Loucy (cell line): Measurements from ENCODE around the gene DMXL1.

Experiments used
- EZH2phosphoT487 ChIP-seq: fragments of 200-600 bp; IDR thresholded peaks from 2 replicates; pipeline ENCODE4 v1.6.1; 2018; ENCODE audit warnings: antibody characterized with exemption, mild to moderate bottlenecking, moderate library complexity, borderline replicate concordance
- TF ChIP-seq, protein P1 (sequence below): fragments of 200-600 bp; sonication (generic); conservative IDR thresholded peaks from 2 replicates; pipeline ENCODE4 v1.5.1; 2014; ENCODE audit warnings: mild to moderate bottlenecking, antibody characterized with exemption, low read length

DNA sequence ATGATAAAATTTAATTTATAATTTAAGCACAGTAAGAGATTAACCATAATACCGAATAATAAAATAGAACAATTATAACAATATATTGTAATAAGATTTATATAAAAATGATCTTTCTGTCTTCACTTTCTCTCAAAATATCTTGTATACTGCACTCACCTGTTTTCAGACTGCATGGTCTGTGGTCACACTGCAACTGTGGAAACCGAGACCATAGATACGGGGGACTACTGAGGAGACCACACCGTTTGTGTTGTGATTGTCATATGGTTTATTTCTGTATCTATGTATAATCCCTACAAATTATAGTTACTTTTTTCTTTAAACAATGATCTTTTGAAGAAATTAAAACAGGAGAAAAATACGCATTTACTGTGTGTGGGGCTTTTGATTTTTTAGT is 206.1 kb downstream of the DMXL1 start:
- TF ChIP-seq, protein P1, sequence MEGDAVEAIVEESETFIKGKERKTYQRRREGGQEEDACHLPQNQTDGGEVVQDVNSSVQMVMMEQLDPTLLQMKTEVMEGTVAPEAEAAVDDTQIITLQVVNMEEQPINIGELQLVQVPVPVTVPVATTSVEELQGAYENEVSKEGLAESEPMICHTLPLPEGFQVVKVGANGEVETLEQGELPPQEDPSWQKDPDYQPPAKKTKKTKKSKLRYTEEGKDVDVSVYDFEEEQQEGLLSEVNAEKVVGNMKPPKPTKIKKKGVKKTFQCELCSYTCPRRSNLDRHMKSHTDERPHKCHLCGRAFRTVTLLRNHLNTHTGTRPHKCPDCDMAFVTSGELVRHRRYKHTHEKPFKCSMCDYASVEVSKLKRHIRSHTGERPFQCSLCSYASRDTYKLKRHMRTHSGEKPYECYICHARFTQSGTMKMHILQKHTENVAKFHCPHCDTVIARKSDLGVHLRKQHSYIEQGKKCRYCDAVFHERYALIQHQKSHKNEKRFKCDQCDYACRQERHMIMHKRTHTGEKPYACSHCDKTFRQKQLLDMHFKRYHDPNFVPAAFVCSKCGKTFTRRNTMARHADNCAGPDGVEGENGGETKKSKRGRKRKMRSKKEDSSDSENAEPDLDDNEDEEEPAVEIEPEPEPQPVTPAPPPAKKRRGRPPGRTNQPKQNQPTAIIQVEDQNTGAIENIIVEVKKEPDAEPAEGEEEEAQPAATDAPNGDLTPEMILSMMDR, result no peak
- no peak for TF ChIP-seq EZH2phosphoT487
